ENCODE measurements around the gene NRTN. TPM values are rescaled to one million over a fixed set of nuclear protein-coding genes. Genes with fewer than 3 reads are reported as not detected.
A peak's percentile ranks its signal among the peaks of the same experiment; 100 is the strongest.

Gene NRTN
- total and polyA plus RNA-seq, 2 of the 13 experiments (the other 11 are each of a cell fraction or from before 2014, with no cell fraction given): 4.1 to 5.3 TPM

DNA sequence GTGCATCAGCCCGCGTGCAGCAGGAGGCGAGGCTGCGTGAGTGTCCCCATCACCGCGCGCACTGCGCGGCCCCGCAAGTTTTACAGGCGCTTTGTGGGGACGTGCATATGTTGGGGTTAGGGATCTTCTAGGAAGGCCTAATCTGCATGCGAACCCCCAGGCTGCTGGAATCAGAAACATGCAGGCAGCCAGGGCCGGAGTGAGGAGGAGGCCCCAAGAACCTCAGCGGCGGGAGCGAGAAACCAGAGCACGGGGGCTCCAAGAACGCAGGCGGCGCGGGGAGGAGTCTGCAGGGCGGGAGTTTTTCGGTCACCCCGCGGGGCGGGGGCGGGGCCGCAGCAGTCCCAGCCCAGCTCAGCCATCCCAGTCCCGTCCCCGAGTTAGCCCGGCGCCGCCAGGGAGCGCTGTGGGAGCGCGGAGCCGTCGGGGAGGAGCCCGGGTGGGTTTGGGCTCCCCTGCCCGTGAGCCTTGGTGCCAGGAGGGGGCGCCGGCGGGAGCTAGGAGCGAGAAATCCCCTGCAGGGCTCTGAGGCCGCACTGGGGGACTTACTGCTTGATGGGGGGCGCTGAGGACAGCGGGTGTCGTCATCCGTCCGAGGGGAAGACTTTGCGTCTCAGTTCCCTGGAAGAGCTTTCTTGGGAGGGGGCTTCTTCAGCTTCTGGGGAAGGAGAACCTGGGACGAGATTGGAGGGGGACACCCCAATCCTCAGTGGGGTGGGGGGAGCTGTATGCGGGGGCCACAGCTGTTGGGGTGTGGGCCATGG, 933 bp upstream of the NRTN start (continued):
- TF ChIP-seq, protein P1, sequence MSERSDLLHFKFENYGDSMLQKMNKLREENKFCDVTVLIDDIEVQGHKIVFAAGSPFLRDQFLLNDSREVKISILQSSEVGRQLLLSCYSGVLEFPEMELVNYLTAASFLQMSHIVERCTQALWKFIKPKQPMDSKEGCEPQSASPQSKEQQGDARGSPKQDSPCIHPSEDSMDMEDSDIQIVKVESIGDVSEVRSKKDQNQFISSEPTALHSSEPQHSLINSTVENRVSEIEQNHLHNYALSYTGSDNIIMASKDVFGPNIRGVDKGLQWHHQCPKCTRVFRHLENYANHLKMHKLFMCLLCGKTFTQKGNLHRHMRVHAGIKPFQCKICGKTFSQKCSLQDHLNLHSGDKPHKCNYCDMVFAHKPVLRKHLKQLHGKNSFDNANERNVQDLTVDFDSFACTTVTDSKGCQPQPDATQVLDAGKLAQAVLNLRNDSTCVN (CRISPR knock-in tag; IDR thresholded peaks at IDR 0.05; ENCODE audit: borderline replicate concordance): no peak
- TF ChIP-seq ZNF574 (CRISPR knock-in tag; IDR thresholded peaks at IDR 0.05) (peak; percentile 49; the same call in 1 of the 2 replicates), BHLHE40 (IDR thresholded peaks at IDR 0.05; ENCODE audit: low read length) (peak; percentile 88; the same call in 1 of the 2 replicates), ZNF776 (CRISPR knock-in tag; IDR thresholded peaks at IDR 0.05) (0 out of 2 replicates have a peak, but pooled peaks have one; percentile 60), PBX3 (CRISPR knock-in tag; IDR thresholded peaks at IDR 0.05; ENCODE audit: borderline replicate concordance) (no peak), DMAP1 (CRISPR knock-in tag; IDR thresholded peaks at IDR 0.05) (peak; percentile 64; the same call in 1 of the 2 replicates), RBFOX2 (IDR thresholded peaks at IDR 0.05; ENCODE audit: low read depth, low read length) (peak; percentile 37; the same call in 1 of the 2 replicates), SRY (CRISPR knock-in tag; IDR thresholded peaks at IDR 0.05) (0 out of 2 replicates have a peak, but pooled peaks have one; percentile 58), ZSCAN21 (CRISPR knock-in tag; IDR thresholded peaks at IDR 0.05; ENCODE audit: borderline replicate concordance) (no peak), ZNF407 (CRISPR knock-in tag; IDR thresholded peaks at IDR 0.05; ENCODE audit: not compliant biosample characterization) (no peak), MLLT10 (CRISPR knock-in tag; IDR thresholded peaks at IDR 0.05) (no peak), MEF2D (CRISPR knock-in tag; IDR thresholded peaks at IDR 0.05) (no peak; the same call in none of the 2 replicates), NR2F6 (IDR thresholded peaks at IDR 0.05) (no peak), NR2F6 (CRISPR knock-in tag; IDR thresholded peaks at IDR 0.05) (peak; percentile 57)
